Epithelial cell of esophagus (primary cell): Measurements from ENCODE around the gene HTR4.

Experiments
- DNase-seq: peaks from one replicate; pipeline ENCODE4 v3.0.0; 2010; ENCODE audit warnings: low read depth
- H3K4me3 ChIP-seq: 2 replicates; pipeline ENCODE4 v1.5.1; 2011; ENCODE audit warnings: mild to moderate bottlenecking, low read length, control low read depth
- TF ChIP-seq, protein P1 (sequence below): IDR thresholded peaks from 2 replicates; pipeline ENCODE4 v1.5.1; 2011; ENCODE audit warnings: low read depth, mild to moderate bottlenecking, low read length, control low read depth, inconsistent platforms; ENCODE audit not compliant: insufficient read depth; ENCODE audit errors: missing control alignments

Gene HTR4

DNA sequence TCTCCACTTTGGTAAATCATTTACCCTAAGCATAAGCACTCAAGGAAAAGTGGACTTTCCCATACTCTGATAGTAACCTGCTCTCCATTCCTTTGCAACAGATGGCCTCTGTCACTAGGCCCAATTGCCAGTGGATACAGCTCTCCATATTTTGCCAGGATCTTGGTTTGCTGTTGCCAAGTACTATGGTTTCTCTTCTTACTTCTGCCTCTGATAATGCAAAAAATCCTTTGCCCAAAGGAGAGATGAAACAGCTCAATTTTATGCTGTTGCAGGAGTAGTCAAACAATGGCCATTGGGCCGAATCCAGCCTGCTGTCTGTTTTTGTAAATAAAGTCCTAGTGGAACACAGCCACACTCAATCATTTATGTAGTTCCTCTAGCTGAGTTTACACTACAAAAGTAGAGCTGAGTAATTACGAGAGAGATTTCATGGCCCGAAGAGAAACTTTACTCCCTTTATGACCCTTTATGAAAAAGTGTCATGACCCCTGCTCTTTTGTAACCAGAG is 92.5 kb downstream of the HTR4 start:
- TF ChIP-seq, protein P1, sequence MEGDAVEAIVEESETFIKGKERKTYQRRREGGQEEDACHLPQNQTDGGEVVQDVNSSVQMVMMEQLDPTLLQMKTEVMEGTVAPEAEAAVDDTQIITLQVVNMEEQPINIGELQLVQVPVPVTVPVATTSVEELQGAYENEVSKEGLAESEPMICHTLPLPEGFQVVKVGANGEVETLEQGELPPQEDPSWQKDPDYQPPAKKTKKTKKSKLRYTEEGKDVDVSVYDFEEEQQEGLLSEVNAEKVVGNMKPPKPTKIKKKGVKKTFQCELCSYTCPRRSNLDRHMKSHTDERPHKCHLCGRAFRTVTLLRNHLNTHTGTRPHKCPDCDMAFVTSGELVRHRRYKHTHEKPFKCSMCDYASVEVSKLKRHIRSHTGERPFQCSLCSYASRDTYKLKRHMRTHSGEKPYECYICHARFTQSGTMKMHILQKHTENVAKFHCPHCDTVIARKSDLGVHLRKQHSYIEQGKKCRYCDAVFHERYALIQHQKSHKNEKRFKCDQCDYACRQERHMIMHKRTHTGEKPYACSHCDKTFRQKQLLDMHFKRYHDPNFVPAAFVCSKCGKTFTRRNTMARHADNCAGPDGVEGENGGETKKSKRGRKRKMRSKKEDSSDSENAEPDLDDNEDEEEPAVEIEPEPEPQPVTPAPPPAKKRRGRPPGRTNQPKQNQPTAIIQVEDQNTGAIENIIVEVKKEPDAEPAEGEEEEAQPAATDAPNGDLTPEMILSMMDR, result no peak
- no peak for DNase-seq

DNA sequence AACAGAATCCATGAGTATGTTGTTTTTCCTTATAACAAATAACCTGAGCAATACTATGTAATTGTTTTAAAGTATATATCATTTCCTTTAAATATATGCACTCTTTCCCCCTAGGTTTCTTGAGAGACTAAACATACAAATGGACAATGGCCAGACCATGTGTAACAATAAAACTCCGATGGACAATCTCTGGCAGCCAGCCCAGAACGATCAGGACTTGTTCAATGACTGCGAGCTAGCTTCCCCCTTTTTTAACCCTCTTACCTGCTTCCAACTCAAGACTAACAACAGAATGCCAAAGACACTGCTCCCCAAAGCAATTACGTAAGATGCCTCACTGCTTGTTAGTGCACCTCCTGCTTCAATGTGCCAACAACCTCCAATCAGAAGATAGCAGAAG is 94.9 kb downstream of the HTR4 start:
- TF ChIP-seq, protein P1, result no peak
- DNase-seq, result peak; percentile 5
- no peak overlapping the region for H3K4me3 ChIP-seq

More for the DNA sequence above, 92.5 kb downstream of the HTR4 start:
- H3K4me3 ChIP-seq, result no peak overlapping the region

DNA sequence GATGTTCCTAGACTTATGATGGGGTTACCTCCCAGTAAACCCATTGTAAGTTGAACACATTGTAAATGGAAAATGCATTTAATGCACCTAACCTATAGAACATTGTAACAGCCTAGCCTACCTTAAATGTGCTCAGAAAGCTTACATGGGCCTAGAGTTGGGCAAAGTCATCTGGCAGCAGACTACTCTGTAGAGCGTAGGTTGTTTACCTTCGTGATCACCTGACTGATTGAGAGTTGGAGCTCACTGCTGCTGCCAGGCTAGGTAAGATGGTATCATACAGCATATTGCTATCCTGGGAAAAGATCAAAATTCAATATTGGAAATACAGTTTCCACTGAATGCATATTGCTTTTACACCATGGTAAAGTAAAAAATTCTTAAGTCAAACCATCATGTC is 95.4 kb downstream of the HTR4 start:
- DNase-seq, result no peak
- no peak overlapping the region for H3K4me3 ChIP-seq
- TF ChIP-seq, protein P1, result no peak

DNA sequence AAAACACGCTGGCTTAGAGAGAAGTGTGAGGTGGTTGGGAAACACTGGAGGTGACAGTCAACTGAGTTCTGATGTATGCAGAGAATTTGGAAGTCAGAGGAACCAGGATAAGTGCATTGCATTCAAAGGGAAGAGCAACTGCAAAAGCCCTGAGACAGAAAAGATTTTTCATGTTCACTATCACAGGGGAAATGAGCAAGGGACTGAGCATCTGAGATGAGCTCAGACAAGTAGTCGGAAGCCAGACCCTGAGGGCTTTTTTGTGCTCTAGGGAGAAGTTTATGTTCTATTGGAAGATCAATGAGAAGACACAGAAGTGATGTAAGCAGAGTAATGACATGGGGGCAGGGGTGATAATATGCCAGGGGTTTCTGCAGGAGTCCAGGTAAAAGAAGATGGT is 97.5 kb downstream of the HTR4 start:
- no peak overlapping the region for H3K4me3 ChIP-seq
- TF ChIP-seq, protein P1, result no peak
- peak; percentile 81 for DNase-seq

DNA sequence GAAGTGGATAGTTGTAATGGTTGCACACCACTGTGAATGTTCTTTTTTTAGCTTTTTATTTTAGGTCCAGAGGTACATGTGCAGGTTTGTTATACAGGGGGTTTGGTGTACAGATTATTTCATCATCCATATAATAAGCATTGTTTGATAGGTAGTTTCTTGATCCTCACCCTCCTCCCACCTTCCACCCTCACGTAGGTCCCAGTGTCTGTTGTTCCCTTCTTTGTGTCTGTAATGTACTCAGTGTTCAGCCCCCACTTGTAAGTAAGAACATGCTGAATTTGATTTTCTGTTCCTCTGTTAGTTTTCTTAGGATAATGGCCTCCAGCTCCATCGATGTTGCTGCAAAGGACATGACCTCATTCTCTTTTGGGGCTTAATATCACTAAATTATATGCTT is 99.7 kb downstream of the HTR4 start:
- TF ChIP-seq, protein P1, result no peak
- no peak for DNase-seq
- H3K4me3 ChIP-seq, result no peak overlapping the region

DNA sequence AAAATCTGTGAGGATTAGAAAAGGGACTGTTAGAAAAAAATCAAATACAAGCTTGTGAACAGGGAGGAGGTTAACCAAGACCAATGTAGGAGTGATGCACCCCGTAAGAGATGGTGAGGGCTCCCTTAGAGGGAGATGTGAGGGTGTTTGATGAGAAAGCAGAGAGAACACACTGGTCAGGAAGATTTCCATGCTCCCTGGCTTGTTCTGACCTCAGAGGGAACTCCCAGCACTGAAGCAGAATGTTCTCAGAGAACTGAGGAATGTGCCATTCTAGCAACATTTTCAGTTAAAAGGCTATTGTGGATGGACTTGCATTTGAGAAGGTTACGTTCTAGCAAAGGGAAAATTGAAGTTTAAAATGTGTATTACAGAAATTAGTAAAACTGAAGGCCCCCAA is 110.6 kb downstream of the HTR4 start:
- no peak overlapping the region for H3K4me3 ChIP-seq
- TF ChIP-seq, protein P1, result no peak
- no peak for DNase-seq

DNA sequence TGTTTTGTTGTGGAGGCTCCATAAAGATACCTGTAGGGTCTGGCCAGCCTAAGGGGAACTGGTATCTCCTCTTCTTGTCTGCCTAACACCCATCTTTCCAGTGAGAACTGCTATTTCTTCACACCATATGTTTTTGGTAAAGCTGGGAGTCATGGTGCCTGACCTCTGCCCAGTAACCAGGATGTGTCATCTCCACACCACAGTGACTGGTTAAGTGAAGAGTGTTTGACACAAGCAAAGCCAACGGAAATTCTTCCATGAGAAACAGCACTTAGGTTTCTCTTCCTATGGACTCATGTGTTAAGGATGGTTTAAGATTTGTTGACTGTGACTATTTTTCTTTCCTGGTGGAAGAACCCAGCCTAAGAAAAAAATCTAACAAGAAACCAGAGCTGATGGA is 111.5 kb downstream of the HTR4 start:
- peak; percentile 24 for DNase-seq
- TF ChIP-seq, protein P1, result no peak
- no peak overlapping the region for H3K4me3 ChIP-seq
